RWPE2 (cell line): ENCODE measurements around the gene NSUN2.

Experiments used
- ATAC-seq: fragments of 200-7000 bp; cut with Tn5 transposase; 3 replicates; pipeline ENCODE4 v1.9.1; 2021; ENCODE audit warnings: low read depth
- DNase-seq: peaks from one replicate; pipeline ENCODE4 v3.0.0-alpha.2; 2020; ENCODE audit warnings: low spot score
- H3K27ac ChIP-seq: fragments of 450-650 bp; 2 replicates; pipeline ENCODE4 v1.5.1; 2017; ENCODE audit warnings: mild to moderate bottlenecking; ENCODE audit not compliant: poor library complexity, severe bottlenecking
- H3K27me3 ChIP-seq: fragments of 250-450 bp; sonication (Bioruptor Pico); 2 replicates; pipeline ENCODE4 v1.5.1; 2021; ENCODE audit warnings: mild to moderate bottlenecking, moderate library complexity; ENCODE audit not compliant: insufficient read depth, poor library complexity, severe bottlenecking
- H3K36me3 ChIP-seq: fragments of 250-450 bp; sonication (Bioruptor Pico); 2 replicates; pipeline ENCODE4 v1.5.1; 2020; ENCODE audit warnings: low read depth, mild to moderate bottlenecking, moderate library complexity
- H3K4me1 ChIP-seq: fragments of 250-450 bp; sonication (Bioruptor Pico); 2 replicates; pipeline ENCODE4 v1.5.1; 2021; ENCODE audit warnings: mild to moderate bottlenecking, moderate library complexity; ENCODE audit not compliant: insufficient read depth, poor library complexity, severe bottlenecking
- H3K4me3 ChIP-seq: fragments of 250-450 bp; sonication (Bioruptor Pico); 2 replicates; pipeline ENCODE4 v1.5.1; 2021; ENCODE audit warnings: mild to moderate bottlenecking, moderate library complexity; ENCODE audit not compliant: severe bottlenecking
- H3K9me3 ChIP-seq: fragments of 250-450 bp; sonication (Bioruptor Pico); 2 replicates; pipeline ENCODE4 v1.5.1; 2021; ENCODE audit warnings: mild to moderate bottlenecking, moderate library complexity; ENCODE audit not compliant: severe bottlenecking
- CTCF ChIP-seq: fragments of 450-650 bp; IDR thresholded peaks from one replicate; pipeline ENCODE4 v1.5.1; 2017; ENCODE audit warnings: mild to moderate bottlenecking, moderate library complexity; ENCODE audit not compliant: poor library complexity, severe bottlenecking

Gene NSUN2

GRCh38 chr5:6574537-6575245 is 58.2 kb downstream of the NSUN2 start:
- ATAC-seq, result 0 out of 3 replicates have a peak, but pooled peaks have one; percentile 26
- no peak overlapping the region for H3K4me3 ChIP-seq
- H3K9me3 ChIP-seq, result no peaks in the 10 kb centered on the region
- no peaks in the 10 kb centered on the region for H3K4me1 ChIP-seq
- H3K36me3 ChIP-seq, result no peaks in the 10 kb centered on the region
- peak; percentile 25 for TF ChIP-seq CTCF
- H3K27me3 ChIP-seq, result peaks cover 18% of the 10 kb centered on the region
- no peak for DNase-seq
- H3K27ac ChIP-seq, result no peak overlapping the region

GRCh38 chr5:6574111-6574510 is 58.7 kb downstream of the NSUN2 start:
- no peak overlapping the region for H3K4me3 ChIP-seq
- ATAC-seq (no peak), DNase-seq (no peak)
- TF ChIP-seq CTCF, result no peak
- no peaks in the 10 kb centered on the region for H3K36me3 ChIP-seq
- H3K9me3 ChIP-seq, result no peaks in the 10 kb centered on the region
- H3K27me3 ChIP-seq, result peaks cover 13% of the 10 kb centered on the region
- H3K27ac ChIP-seq, result no peak overlapping the region
- no peaks in the 10 kb centered on the region for H3K4me1 ChIP-seq

- H3K27ac ChIP-seq, result no peak overlapping the region
Observed at GRCh38 chr5:6573651-6574101, 59.2 kb downstream of the NSUN2 start.

GRCh38 chr5:6572825-6573380 is 59.9 kb downstream of the NSUN2 start:
- no peak for TF ChIP-seq CTCF
- DNase-seq (no peak), ATAC-seq (no peak)
- Histone ChIP-seq H3K4me1 (no peaks in the 10 kb centered on the region), H3K4me3 (no peak overlapping the region), H3K9me3 (no peaks in the 10 kb centered on the region), H3K36me3 (no peaks in the 10 kb centered on the region), H3K27me3 (peaks cover under 1% of the 10 kb centered on the region), H3K27ac (no peak overlapping the region)

More at GRCh38 chr5:6573651-6574101, 59.2 kb downstream of the NSUN2 start:
- no peak for TF ChIP-seq CTCF
- no peaks in the 10 kb centered on the region for H3K36me3 ChIP-seq
- ATAC-seq (no peak), DNase-seq (no peak)
- no peaks in the 10 kb centered on the region for H3K4me1 ChIP-seq
- H3K27me3 ChIP-seq, result peaks cover 8% of the 10 kb centered on the region
- H3K9me3 ChIP-seq, result no peaks in the 10 kb centered on the region
- no peak overlapping the region for H3K4me3 ChIP-seq
